HEK293T (cell line): ENCODE data around the gene PDCD6IP.

Experiments
- BHLHE40 ChIP-seq: fragments of 450-650 bp; IDR thresholded peaks from 2 replicates; pipeline ENCODE4 v1.6.1; 2016; ENCODE audit warnings: mild to moderate bottlenecking, moderate library complexity, borderline replicate concordance
- ELF4 ChIP-seq: fragments of 450-650 bp; IDR thresholded peaks from 2 replicates; pipeline ENCODE4 v1.6.1; 2017; ENCODE audit warnings: antibody characterized with exemption
- FOXA1 ChIP-seq: fragments of 450-650 bp; IDR thresholded peaks from 2 replicates; pipeline ENCODE4 v1.6.1; 2016; ENCODE audit warnings: mild to moderate bottlenecking
- HDGF ChIP-seq: fragments of 450-650 bp; IDR thresholded peaks from 2 replicates; pipeline ENCODE4 v1.6.1; 2017; ENCODE audit warnings: antibody characterized with exemption, borderline replicate concordance
- LEF1 ChIP-seq: fragments of 450-650 bp; IDR thresholded peaks from 2 replicates; pipeline ENCODE4 v1.6.1; 2017; ENCODE audit warnings: mild to moderate bottlenecking, borderline replicate concordance
- TARDBP ChIP-seq: fragments of 450-650 bp; IDR thresholded peaks from 2 replicates; pipeline ENCODE4 v1.6.1; 2016
- TF ChIP-seq, protein P1 (sequence below): fragments of 450-650 bp; IDR thresholded peaks from 2 replicates; pipeline ENCODE4 v1.6.1; 2016

DNA sequence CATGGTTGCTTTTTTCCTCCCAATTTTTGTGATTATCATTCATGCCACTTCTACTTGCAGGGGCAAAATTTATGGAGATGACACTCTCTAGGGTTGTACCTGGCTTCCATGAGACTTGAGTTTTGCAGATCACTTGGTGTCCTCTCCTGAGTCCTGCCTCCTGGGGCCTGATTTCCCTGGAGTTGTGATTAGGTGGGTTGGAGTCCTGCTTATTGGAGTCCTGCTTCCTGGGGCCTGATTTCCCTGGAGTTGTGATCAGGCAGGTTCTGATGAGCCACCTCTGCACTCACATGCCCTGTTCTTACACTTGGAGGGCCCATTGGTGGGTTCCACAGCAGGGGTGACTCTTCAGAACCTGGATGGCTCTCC is 102.0 kb downstream of the PDCD6IP start:
- TF ChIP-seq ELF4 (no peak), TARDBP (no peak), LEF1 (no peak), BHLHE40 (no peak), HDGF (no peak), FOXA1 (no peak)
- TF ChIP-seq, protein P1, sequence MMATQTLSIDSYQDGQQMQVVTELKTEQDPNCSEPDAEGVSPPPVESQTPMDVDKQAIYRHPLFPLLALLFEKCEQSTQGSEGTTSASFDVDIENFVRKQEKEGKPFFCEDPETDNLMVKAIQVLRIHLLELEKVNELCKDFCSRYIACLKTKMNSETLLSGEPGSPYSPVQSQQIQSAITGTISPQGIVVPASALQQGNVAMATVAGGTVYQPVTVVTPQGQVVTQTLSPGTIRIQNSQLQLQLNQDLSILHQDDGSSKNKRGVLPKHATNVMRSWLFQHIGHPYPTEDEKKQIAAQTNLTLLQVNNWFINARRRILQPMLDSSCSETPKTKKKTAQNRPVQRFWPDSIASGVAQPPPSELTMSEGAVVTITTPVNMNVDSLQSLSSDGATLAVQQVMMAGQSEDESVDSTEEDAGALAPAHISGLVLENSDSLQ, result no peak
